IPS-15b (cell line): ENCODE results near the gene TMEM35B.
"Not testable (repeated sequence)": the region's sequence is repeated elsewhere in the genome, so short reads cannot be mapped to it uniquely, and the experiment has no call there.

Experiments
- H3K27me3 ChIP-seq: one replicate; pipeline ENCODE4 v1.6.1; 2013; ENCODE audit warnings: low read length; ENCODE audit not compliant: control insufficient read depth, insufficient read depth
- H3K36me3 ChIP-seq: one replicate; pipeline ENCODE4 v1.6.1; 2013; ENCODE audit warnings: low read length; ENCODE audit not compliant: control insufficient read depth, insufficient read depth
- H3K4me1 ChIP-seq: one replicate; pipeline ENCODE4 v1.6.1; 2013; ENCODE audit warnings: mild to moderate bottlenecking, low read length; ENCODE audit not compliant: control insufficient read depth, insufficient read depth
- H3K4me3 ChIP-seq: one replicate; pipeline ENCODE4 v1.5.1; 2013; ENCODE audit warnings: low read depth, low read length
- H3K9ac ChIP-seq: one replicate; pipeline ENCODE4 v1.6.1; 2013; ENCODE audit warnings: low read depth, mild to moderate bottlenecking, low read length
- H3K9me3 ChIP-seq: one replicate; pipeline ENCODE4 v1.6.1; 2013; ENCODE audit warnings: mild to moderate bottlenecking, low read length; ENCODE audit not compliant: control insufficient read depth, insufficient read depth

The TMEM35B gene

GRCh38 chr1:34988147-34988546 lies 3.0 kb upstream of the TMEM35B start:
- no peaks in the 10 kb centered on the region for H3K9me3 ChIP-seq
- no peak overlapping the region for H3K4me3 ChIP-seq
- no peaks in the 10 kb centered on the region for H3K27me3 ChIP-seq
- peaks cover 11% of the 10 kb centered on the region for H3K4me1 ChIP-seq
- H3K36me3 ChIP-seq: no peaks in the 10 kb centered on the region
- no peak overlapping the region for H3K9ac ChIP-seq

GRCh38 chr1:34987018-34987417 lies 1.9 kb upstream of the TMEM35B start:
- Histone ChIP-seq H3K9me3 (no peaks in the 10 kb centered on the region), H3K27me3 (no peaks in the 10 kb centered on the region), H3K36me3 (no peaks in the 10 kb centered on the region), H3K9ac (no peak overlapping the region), H3K4me3 (no peak overlapping the region), H3K4me1 (peaks cover 11% of the 10 kb centered on the region)

GRCh38 chr1:34985609-34985904 lies 410 bp upstream of the TMEM35B start:
- H3K4me1 ChIP-seq: peaks cover 11% of the 10 kb centered on the region

GRCh38 chr1:34984435-34984792 lies 733 bp downstream of the TMEM35B start:
- Histone ChIP-seq H3K9ac (peak overlapping the region; percentile 65), H3K4me1 (peaks cover 11% of the 10 kb centered on the region), H3K4me3 (peak overlapping the region; percentile 72), H3K27me3 (no peaks in the 10 kb centered on the region), H3K36me3 (no peaks in the 10 kb centered on the region), H3K9me3 (no peaks in the 10 kb centered on the region)

More at GRCh38 chr1:34985609-34985904, 410 bp upstream of the TMEM35B start:
- not testable (repeated sequence) for H3K9me3 ChIP-seq, H3K9ac ChIP-seq, H3K36me3 ChIP-seq, H3K27me3 ChIP-seq
- peak overlapping the region; percentile 72 for H3K4me3 ChIP-seq

GRCh38 chr1:34983700-34984355 lies 1.3 kb downstream of the TMEM35B start:
- Histone ChIP-seq H3K4me3 (peak overlapping the region; percentile 72), H3K9ac (no peak overlapping the region), H3K27me3 (no peaks in the 10 kb centered on the region), H3K4me1 (peaks cover 11% of the 10 kb centered on the region), H3K9me3 (no peaks in the 10 kb centered on the region), H3K36me3 (no peaks in the 10 kb centered on the region)

- H3K4me3 ChIP-seq: no peak overlapping the region
- no peak overlapping the region for H3K9ac ChIP-seq
- no peaks in the 10 kb centered on the region for H3K36me3 ChIP-seq
- no peaks in the 10 kb centered on the region for H3K9me3 ChIP-seq
- no peaks in the 10 kb centered on the region for H3K27me3 ChIP-seq
- H3K4me1 ChIP-seq: peaks cover 11% of the 10 kb centered on the region
These were observed 2.2 kb downstream of the TMEM35B start for GRCh38 chr1:34982820-34983376.

GRCh38 chr1:34980715-34981114 lies 4.4 kb downstream of the TMEM35B start:
- Histone ChIP-seq H3K9ac (no peak overlapping the region), H3K9me3 (no peaks in the 10 kb centered on the region), H3K4me1 (peaks cover 11% of the 10 kb centered on the region), H3K27me3 (no peaks in the 10 kb centered on the region), H3K4me3 (no peak overlapping the region), H3K36me3 (no peaks in the 10 kb centered on the region)

- Histone ChIP-seq H3K9me3 (no peaks in the 10 kb centered on the region), H3K4me1 (peaks cover 4% of the 10 kb centered on the region), H3K4me3 (no peak overlapping the region), H3K27me3 (no peaks in the 10 kb centered on the region), H3K36me3 (no peaks in the 10 kb centered on the region), H3K9ac (no peak overlapping the region)
These were observed 6.2 kb downstream of the TMEM35B start for GRCh38 chr1:34978921-34979320.

- no peaks in the 10 kb centered on the region for H3K9me3 ChIP-seq
- H3K4me1 ChIP-seq: no peaks in the 10 kb centered on the region
- H3K27me3 ChIP-seq: no peaks in the 10 kb centered on the region
- no peak overlapping the region for H3K9ac ChIP-seq
- no peaks in the 10 kb centered on the region for H3K36me3 ChIP-seq
- no peak overlapping the region for H3K4me3 ChIP-seq
These were observed 7.3 kb downstream of the TMEM35B start for GRCh38 chr1:34977858-34978257.

- H3K9ac ChIP-seq: no peak overlapping the region
- no peaks in the 10 kb centered on the region for H3K27me3 ChIP-seq
- H3K4me3 ChIP-seq: no peak overlapping the region
- no peaks in the 10 kb centered on the region for H3K36me3 ChIP-seq
- no peaks in the 10 kb centered on the region for H3K9me3 ChIP-seq
- H3K4me1 ChIP-seq: peaks cover 2% of the 10 kb centered on the region
These were observed 8.0 kb downstream of the TMEM35B start for GRCh38 chr1:34977210-34977471.

GRCh38 chr1:34976384-34977209 lies 8.6 kb downstream of the TMEM35B start:
- H3K4me1 ChIP-seq: peaks cover 4% of the 10 kb centered on the region
- no peak overlapping the region for H3K9ac ChIP-seq
- no peaks in the 10 kb centered on the region for H3K9me3 ChIP-seq
- H3K4me3 ChIP-seq: no peak overlapping the region
- H3K27me3 ChIP-seq: no peaks in the 10 kb centered on the region
- no peaks in the 10 kb centered on the region for H3K36me3 ChIP-seq

- Histone ChIP-seq H3K4me1 (peaks cover 9% of the 10 kb centered on the region), H3K9ac (no peak overlapping the region)
These were observed 9.4 kb downstream of the TMEM35B start for GRCh38 chr1:34975771-34976170.

More at GRCh38 chr1:34975771-34976170, 9.4 kb downstream of the TMEM35B start:
- Histone ChIP-seq H3K36me3 (no peaks in the 10 kb centered on the region), H3K4me3 (no peak overlapping the region), H3K27me3 (no peaks in the 10 kb centered on the region), H3K9me3 (no peaks in the 10 kb centered on the region)
